HG02885 (cell line): ENCODE results near the gene SEMA3F.

Experiments used
- ATAC-seq: cut with Tn5 transposase; IDR thresholded peaks from one replicate; pipeline ENCODE4 v1.9.1; 2021; ENCODE audit warnings: mild to moderate bottlenecking; ENCODE audit not compliant: unreplicated experiment, poor library complexity

SEMA3F gene

DNA sequence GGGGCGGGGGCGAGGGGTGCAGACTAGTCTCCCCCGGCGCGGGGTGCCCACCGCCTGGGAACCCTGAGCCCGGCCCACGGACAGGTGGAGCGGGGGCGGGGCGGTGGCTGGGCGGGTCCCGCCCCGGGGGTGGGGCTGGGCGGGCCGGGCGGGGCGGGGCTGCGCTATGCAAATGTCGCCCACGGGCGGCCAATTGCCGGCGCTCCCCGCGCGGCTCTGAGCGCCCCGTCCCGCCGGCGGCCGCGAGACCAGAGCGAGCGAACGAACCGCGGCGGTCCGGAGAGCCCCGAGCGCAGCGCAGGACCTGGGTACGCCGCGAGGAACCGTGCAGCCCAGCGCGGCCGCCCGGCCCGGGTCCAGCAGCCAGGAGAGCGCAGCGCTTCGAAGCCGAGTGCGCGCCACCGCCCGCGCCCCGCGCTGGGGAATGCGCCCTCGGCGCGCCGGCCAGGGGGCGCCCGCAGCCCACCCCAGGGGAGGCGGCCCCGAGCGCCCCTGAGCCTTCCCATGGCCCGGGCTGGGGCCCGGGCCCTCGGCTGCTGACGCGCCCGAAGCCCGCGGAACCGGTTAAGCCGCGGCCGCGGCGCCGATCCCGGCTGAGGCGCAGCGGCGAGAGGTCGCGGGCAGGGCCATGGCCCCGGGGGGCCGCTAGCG, at the start of gene SEMA3F:
TSS of gene SEMA3F (plus strand) at position 485 of the 651 bp plus-strand sequence. CDS start 4,299 bp downstream, outside the sequence.
- peak; percentile 76 for ATAC-seq

DNA sequence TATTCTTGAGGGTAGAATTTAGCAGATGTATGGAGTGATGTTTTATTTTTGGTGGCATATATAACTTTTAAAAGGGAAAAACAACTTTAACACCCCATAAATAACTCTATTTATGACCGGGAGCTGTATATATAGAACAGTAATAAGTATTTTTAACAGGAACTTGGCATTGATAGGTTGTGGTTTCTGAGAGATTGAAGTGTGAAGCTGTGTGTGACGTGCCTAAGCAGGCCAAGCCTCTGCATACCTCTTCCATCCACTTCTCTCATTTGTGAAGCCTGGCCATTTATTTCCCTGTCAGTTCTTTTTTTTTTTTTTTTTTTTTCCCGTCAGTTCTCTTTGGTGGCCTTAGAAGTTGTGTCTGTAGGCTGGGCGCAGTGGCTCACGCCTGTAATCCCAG, 43.4 kb upstream of the SEMA3F start:
- no peak for ATAC-seq

DNA sequence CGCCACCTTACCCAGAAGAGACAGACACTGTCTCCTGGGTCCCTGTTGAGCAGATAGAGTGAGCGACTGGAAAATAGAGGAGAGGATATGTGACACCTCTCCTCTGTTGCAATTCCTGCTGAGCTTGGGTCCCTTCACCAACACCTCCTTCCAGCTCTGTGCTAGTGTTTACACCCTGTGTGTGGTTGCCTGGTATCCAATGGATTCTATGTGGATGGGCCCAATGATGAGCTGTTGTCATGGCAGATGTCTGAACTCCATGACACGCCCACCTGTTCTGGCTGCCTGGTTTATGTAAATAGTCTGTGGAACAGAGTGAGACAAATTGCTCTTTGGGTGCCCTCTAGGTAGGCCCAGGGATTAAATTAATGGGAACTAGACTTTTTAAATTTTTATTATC, 42.7 kb upstream of the SEMA3F start:
- no peak for ATAC-seq

DNA sequence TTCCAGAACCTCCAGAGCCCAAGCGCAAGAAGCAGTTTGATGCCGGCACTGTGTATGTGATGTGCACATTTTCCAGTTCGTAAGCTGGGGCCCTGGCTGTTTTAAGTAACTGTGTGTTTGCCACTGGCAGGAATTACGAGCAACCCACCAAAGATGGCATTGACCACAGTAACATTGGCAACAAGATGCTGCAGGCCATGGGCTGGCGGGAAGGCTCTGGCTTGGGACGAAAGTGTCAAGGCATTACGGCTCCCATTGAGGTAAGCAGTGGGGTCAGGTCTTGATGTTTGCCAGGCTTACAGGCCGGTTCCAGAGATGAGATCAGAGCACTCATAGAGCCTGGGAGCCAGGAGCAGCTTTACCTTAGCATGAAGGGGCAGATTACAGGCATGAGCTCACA, 38.0 kb upstream of the SEMA3F start:
- ATAC-seq: no peak

DNA sequence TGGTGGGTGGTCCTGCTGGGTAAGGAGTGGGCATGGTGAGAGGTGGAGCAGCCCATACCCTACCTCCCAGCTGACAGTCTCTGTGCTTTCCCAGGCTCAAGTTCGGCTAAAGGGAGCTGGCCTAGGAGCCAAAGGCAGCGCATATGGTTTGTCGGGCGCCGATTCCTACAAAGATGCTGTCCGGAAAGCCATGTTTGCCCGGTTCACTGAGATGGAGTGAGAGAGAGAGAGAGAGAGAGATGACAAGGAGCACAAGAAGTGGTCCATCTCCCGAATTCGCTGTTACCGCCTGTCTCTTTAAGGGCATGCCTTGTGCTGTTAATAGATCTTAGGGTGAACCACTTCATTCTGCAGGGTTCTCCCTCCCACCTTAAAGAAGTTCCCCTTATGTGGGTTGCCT, 36.9 kb upstream of the SEMA3F start:
- ATAC-seq: no peak

DNA sequence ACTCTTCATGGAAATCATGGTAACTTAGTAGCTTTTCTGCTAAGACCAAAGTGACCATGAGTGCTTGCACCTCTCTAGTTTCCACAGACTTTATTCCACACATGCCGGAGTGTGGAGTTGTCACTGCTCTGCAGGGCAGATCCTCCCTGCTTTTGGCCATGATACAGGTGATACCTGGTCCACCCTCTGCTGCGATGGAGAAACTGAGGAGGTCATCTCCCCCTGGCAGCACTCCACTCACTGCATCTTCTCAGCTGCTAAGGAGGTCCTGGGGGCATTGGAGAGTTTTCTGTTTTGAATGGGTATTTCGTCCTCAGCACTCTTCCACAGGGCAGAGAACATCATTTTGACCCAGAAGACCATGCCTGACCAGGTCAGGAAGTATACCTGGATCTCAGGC, 35.3 kb upstream of the SEMA3F start:
- no peak for ATAC-seq

DNA sequence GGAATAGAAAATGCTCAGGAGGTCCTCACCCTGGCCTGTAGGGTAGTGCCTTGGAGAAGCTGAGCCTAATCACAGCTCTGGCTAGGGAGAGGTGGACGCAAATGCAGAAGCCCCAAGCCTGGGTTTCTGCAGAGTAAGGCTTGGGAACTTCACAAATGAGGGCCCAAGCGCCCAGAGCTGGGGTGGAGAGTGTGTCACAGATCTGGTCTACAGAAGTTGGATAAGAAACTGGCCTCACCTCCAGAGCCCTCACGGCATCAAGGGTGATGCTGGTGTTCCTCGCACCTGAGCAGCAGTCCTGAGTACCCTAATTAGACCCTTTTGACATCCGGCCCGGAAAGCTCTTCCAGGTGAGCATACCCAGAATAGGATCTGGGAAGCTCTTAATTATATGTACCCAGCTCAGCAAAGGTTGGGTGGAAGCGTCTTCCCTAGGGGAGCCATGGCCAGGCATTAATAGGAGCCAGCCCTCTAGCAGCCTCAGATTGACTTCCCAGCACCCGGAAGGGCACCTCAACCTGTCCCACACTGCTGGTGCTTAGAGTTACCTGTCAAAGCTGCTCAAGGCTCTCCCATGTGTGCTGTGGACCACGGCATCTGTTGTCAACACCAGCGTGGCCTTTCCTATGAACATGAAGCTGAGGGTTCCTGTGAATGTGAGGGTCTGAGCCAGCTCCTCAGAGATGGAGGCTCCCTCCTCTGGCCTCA, 34.6 kb upstream of the SEMA3F start:
- ATAC-seq: no peak

DNA sequence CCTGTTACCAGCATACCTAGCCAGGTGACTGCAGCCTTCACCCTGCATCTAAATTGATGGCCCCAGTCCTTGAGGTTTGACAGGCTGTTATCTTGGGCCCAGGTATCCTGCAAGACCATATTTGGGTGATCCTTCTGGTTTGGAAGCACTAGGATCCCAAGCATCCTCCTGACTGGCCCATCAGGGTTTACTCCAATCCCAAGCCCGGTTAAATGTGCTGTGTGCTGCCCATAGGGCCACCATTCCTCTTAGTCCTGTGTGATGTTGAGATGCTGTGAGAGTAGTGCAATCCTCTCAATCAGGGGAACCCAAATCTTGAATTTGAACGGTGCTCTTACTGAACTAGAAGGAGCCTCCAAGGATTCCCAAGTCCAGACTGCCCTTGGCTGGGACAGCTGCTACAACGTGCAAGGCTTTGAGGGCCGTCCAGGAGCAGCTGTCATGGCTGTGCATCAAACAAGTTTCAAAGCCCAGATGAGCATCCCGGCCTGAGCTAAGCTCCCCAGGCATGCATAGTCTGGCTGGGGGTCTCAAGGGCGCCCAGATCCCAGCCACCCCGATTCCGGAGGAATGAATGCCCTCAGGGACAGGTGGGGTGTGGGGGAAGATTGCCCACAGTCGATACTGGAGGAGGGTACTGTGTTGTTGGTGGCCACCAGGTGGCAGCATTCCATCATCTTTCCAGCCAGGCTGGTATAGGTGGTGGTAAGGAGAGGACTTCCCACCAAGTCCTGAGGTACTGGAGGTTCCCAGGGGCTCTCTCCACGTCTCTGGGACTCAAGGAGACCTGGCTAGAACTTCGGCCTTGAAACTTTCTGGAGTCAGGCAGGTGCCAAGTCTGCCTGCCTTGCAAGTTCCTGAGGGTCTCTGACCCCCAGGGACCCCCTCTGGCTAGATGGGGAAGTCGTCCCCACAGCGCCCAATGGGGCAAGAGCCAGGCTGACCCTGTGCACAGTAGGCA, 33.8 kb upstream of the SEMA3F start:
- ATAC-seq: peak; percentile 70

DNA sequence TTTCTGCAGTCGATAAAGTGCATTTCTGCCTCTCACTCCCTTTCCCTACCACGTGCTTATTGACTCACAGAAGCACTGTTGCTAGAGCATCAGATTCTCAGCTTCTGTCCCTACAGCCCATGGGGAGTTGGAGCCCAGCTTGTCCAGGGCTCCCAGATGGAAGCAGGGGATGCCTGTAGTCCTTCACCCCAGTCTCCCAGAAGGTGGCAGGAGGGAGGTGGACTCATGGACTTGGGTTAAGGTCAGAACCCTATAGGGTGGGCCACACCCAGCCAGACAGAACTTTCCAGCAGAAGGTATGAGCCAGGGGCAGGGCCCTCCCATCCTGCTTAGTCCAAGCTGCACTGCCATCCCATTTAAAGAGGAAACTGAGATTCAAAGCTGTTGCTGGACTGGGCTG, 33.1 kb upstream of the SEMA3F start:
- ATAC-seq: no peak

DNA sequence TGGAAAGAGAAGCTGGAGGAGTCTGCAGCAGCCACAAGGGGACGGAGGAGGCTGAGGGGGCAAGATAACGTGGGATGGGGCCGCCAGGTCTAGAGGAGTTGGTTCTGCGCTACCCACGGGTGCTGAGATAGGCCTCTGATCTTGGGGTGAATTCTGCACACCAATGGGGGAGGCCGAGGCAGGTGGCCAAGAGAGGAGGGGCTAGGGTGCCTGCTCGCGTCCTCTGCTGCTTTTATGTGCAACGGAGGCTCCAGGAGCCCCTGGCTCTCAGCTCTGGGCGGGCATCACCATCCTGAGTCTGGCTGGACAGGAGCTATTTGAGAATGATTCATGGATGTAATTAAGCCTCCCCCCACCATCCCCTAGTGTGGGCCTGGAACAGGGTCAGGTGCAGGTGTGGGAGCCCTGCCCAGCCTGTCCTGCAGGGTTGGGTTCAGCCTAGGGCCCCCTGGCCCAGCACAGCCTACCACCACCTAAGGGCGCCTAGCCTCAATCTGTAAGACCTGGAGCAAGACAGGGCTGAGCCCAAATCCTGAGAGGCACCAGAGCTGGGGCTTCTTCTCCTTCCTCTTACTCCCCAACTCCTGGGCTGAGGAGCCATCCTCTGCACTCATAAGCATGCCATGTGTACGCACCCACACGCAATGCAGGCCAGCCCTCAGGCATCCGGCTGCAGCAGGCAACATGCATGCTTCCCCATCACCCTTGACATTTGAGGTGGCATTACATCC, 32.3 kb upstream of the SEMA3F start:
- no peak for ATAC-seq

DNA sequence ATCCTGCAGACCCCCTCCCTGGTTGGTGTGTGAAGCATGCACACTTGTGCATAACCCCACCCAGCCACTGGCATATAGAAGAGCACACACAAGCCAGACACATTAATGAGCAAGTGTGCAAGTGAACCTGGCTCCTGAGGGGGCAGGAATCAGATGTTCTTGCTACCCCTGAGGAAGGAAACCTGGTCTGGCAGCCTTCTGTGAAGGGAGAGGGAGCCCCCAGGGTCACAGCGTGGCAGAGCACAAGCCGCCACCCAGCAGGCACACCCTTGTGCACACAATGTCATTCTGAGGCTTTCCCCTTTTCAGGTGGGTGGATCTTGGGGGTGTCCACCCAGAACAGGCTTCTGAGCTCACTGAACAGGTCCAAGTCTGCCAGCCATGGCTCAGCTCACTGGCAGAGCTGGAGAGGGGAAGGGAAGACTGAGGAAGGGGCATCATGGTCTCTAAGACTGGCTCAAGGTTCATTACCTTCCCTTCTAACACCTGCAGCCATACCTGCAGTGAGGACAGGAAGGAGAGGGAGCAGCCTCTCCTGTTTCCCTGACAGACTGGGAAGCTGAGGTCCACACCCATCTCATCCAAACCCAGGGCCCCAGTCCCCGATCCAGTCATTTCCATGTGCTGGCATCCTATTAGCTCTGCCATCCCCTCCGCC, 31.6 kb upstream of the SEMA3F start:
- ATAC-seq: no peak

DNA sequence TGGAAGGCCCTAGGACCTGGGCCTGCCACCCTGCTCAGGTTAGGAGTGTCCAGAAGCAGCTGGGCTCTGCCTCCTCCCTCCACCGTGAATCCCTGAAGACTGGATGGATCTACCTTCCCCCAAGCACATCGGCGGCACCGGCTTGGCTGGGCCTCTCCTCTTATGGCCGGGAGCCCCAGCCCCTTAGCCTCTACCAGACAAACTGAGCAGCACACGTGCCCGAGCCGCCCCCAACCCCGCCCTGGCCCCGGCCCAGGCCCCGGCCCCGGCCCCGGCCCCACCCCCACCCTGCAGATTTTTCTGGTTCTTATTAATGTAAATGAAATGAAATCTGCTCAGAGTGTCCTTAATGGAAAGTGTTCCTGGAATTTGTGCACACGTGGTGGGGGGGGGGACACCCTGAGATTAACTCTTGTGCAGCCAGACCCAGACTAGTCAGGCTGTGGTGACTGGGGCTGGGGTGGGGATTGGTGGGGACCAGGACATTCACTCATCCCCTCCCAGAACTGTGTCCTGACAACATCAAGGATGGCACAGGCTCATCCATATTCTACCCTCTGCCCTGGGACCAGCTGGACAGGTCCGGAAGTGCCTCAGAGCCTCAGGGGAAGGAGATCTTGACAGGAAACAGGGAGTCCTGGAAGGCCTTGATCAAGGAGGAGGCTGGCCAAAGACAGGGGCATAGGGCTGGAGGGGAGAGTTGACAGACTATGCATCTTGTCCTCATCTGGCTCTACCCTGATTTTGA, 30.9 kb upstream of the SEMA3F start:
- no peak for ATAC-seq

DNA sequence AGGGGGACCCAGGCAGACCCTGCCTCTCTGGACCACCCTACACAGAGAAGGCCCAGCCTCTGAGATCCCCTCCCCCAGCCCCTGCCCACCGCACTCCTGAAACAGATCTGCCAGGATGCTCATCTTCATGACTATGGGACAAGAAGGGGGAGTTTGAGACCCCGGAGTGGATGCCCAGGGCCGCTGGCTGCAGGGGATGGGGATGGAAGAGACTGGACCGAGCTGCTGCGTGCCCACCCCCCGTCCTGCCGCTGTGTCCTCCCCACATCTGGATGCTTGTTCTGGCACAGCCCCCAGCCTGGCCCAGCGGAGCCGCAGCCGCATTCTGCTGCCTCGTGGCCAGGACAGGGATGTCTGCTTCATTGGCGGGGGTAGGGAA, 30.3 kb upstream of the SEMA3F start:
- no peak for ATAC-seq

DNA sequence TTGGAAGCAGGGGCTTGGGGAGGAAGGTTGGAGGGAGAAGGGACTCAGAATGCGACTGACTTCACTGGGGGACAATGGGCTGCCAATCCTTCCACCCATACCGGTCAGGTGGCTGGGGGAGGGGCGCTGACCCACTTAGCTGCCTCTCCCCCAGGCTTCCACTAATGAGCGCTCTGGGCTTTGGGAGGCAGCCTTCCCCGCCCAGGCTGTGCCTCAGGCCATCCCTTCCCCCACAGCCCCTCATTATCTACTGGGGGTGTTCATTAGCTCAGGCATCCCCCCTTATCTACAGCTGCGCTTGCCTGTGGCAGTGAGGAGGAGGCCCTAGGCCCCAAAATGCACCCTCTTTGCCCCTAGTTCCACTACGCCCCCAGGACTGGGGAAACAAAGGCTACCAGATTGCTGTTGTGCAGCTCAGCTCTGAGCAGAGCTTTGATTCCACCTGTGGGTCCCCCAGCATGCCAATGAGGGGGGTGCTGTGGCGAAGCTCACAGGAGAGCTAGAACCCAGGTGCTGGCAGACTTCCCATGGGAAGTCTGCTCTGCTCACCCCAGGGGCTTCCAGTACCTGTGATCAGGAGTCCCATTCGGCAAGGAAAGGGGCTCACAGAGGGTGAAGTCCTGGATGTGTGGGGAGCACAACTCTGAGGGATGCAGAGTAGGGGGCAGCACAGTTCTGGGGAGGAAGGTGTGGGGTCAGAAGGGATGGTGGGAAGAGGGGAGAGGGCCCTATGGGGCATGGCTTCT, 29.4 kb upstream of the SEMA3F start:
- no peak for ATAC-seq

DNA sequence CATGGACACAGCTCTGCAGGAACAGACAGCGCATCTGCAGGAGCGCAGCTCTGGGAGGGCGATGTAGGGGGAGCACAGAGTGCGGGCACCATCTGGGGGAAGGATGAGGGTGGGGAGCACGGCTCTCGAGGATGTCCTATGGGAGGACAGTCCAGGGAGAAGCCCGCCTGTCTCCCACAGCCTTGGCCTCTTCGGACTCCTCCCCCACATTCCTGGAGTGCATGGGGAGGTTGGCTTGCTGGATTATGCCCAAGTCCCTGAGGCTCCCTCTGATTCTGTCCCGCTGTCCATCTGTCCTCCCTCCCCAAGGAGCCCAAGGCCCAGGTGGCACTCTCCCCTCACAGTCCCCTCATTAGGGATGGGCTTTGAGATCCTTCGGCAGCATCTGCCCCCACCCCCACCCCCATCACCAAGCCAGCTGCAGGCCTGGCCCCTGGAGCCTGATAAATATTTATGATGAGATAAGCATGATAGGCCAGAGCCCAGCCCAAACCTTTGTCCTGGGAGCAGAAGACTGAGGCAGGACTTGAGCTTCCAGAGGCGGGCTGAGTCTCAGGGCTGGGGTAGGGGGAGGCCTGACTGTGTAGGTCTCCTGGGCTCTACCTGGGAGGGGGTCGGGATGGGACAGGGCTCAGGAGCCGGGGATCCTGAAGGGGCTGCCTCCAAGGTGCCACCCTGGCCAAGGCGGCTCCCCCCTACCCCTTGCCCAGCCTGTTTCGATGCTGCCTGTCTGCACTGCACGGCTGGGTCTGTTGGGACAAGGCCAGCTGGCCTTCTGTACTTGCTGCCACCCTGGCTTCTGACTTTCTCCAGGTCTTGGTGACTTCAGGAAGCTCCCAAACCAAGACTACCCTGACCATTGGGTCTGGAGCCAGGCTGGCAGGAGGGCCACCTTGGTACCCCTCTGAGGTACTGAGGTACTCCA, 28.6 kb upstream of the SEMA3F start:
- ATAC-seq: no peak

DNA sequence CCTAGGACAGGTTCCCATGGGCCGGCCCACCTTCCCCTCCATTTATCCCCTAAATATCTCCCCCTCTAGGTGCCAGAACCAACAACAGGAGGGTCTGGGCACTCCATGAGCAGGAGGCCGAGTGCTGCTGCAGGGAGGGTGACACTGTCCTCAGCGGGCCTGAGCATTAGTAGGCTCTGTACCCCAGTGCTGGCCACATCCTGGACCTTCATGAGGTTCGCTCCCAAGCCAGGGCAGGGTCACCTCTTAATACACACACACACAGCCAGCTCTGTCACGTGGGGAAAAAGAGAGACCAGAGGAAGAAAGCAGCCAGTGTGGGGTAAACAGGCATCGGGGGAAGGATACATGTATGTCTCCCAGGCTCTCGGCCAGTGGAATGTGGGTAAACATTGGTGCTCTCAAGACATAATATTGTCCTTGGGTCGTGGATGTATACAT, 27.9 kb upstream of the SEMA3F start:
- ATAC-seq: no peak

DNA sequence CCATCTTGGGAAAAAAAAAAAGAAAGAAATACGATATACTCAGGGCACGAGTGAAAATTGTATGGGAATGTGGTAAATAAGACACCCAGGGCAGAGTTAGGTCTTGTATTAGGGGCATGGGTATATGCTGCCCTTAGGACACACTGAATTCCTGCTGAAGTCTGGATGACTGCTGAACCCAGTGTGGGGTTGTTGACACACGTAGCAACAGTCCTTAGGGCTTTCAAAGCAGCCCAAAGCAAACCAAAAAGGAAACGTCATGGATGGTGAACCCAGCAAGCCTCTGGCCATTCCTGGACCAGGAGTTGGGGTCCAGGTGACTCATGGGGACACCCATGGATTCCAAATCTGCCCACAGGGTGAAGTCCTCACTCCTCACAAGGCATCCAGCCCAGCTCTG, 27.1 kb upstream of the SEMA3F start:
- no peak for ATAC-seq
